A549 (cell line): Measurements from ENCODE around the gene UHRF2. TPM values are rescaled to one million over a fixed set of nuclear protein-coding genes. Genes with fewer than 3 reads are reported as not detected.

Experiments
- ATAC-seq, 2 experiments: fragments of 200-7000 bp in 1 of 2; fragments of >200 bp in 1 of 2; cut with Nextera tagmentation in 1 of 2; cut with Tn5 transposase in 1 of 2; 3 replicates each; pipeline versions ENCODE4 v1.8.0 to v1.9.1; 2018 to 2020; ENCODE audit warnings: mild to moderate bottlenecking in 1 of 2, moderate library complexity in 1 of 2
- CTCF ChIA-PET: fragments of 300-600 bp; sonication (Branson Sonifier 250); formaldehyde crosslinking; extraction: SDS; loops from one replicate; lab custom pipeline; 2021; ENCODE audit warnings: antibody characterized with exemption, inconsistent platforms; lab: Yijun Ruan, JAX
- POLR2A ChIA-PET: fragments of 350-600 bp; formaldehyde crosslinking; extraction: SDS; loops from one replicate; lab custom pipeline; 2021; ENCODE audit warnings: antibody characterized with exemption, inconsistent platforms; lab: Yijun Ruan, JAX
- DNase-seq, 2 experiments: peaks; one replicate each; pipeline versions ENCODE4 v3.0.0 to v3.0.0-alpha.2; 2011 to 2016; ENCODE audit warnings: low read depth in 1 of 2, low spot score in 1 of 2
- FAIRE-seq: peaks from 2 replicates; lab custom pipeline; 2011; peaks lifted over from hg19 to GRCh38; lab: Jason Lieb, UNC
- H3K27ac ChIP-seq, 2 experiments: fragments of >200 bp; sonication (Bioruptor Twin); formaldehyde crosslinking; 3 replicates each; pipeline ENCODE4 v1.5.1; 2016 to 2017
- H3K4me1 ChIP-seq: fragments of >200 bp; sonication (Bioruptor Twin); formaldehyde crosslinking; 3 replicates; pipeline ENCODE4 v1.6.1; 2016
- H3K4me2 ChIP-seq: fragments of >200 bp; sonication (Bioruptor Twin); formaldehyde crosslinking; 3 replicates; pipeline ENCODE4 v1.6.1; 2016
- H3K4me3 ChIP-seq: fragments of >200 bp; sonication (Bioruptor Twin); formaldehyde crosslinking; 3 replicates; pipeline ENCODE4 v1.5.1; 2016
- H3K9me3 ChIP-seq: fragments of >200 bp; sonication (Bioruptor Twin); formaldehyde crosslinking; 3 replicates; pipeline ENCODE4 v1.6.1; 2016
- CHD4 ChIP-seq: fragments of 200-600 bp; sonication (generic); IDR thresholded peaks from 2 replicates; pipeline ENCODE4 v1.6.1; 2016; ENCODE audit warnings: antibody characterized with exemption, mild to moderate bottlenecking, borderline replicate concordance
- E2F6 ChIP-seq: IDR thresholded peaks from 2 replicates; pipeline ENCODE4 v1.6.1; 2012; ENCODE audit warnings: low read depth, borderline replicate concordance
- EP300 ChIP-seq, 2 experiments: fragments of >200 bp; sonication (Bioruptor Twin); formaldehyde crosslinking; IDR thresholded peaks; 2 replicates in 1 of 2; 3 replicates in 1 of 2; pipeline ENCODE4 v1.6.1; 2016 to 2017
- HDAC2 ChIP-seq: fragments of 200-600 bp; sonication (generic); IDR thresholded peaks from 2 replicates; pipeline ENCODE4 v1.6.1; 2016
- HMGXB4 ChIP-seq: fragments of 250-450 bp; sonication (Bioruptor Pico); IDR thresholded peaks from 2 replicates; pipeline ENCODE4 v1.5.0; 2021; ENCODE audit warnings: mild to moderate bottlenecking, moderate library complexity, borderline replicate concordance
- PBX3 ChIP-seq: IDR thresholded peaks from 2 replicates; pipeline ENCODE4 v1.6.1; 2012
- PHF8 ChIP-seq: fragments of 200-600 bp; sonication (generic); IDR thresholded peaks from 2 replicates; pipeline ENCODE4 v1.6.1; 2016; ENCODE audit warnings: low read depth, mild to moderate bottlenecking, antibody characterized with exemption, moderate library complexity, borderline replicate concordance
- RAD21 ChIP-seq, 2 experiments: fragments of >200 bp in 1 of 2; sonication (Bioruptor Twin) in 1 of 2; formaldehyde crosslinking in 1 of 2; IDR thresholded peaks in 1 of 2; conservative IDR thresholded peaks in 1 of 2; 2 replicates in 1 of 2; 3 replicates in 1 of 2; pipeline ENCODE4 v1.6.1; 2012 to 2018; ENCODE audit warnings: inconsistent platforms in 1 of 2
- RNF2 ChIP-seq: fragments of 200-600 bp; sonication (generic); IDR thresholded peaks from 2 replicates; pipeline ENCODE4 v1.6.1; 2016; ENCODE audit warnings: low read depth, mild to moderate bottlenecking, antibody characterized with exemption, moderate library complexity, borderline replicate concordance
- TFCP2L1 ChIP-seq: fragments of 250-450 bp; sonication (Bioruptor Pico); IDR thresholded peaks from 2 replicates; pipeline ENCODE4 v1.5.0; 2021; ENCODE audit warnings: mild to moderate bottlenecking
- ZC3H11A ChIP-seq: fragments of 450-650 bp; IDR thresholded peaks from 2 replicates; pipeline ENCODE4 v1.6.1; 2014; ENCODE audit warnings: antibody characterized with exemption, mild to moderate bottlenecking
- ZFP36 ChIP-seq: fragments of 450-650 bp; IDR thresholded peaks from 2 replicates; pipeline ENCODE4 v1.6.1; 2014; ENCODE audit warnings: borderline replicate concordance; ENCODE audit not compliant: partially characterized antibody
- ZNF302 ChIP-seq: fragments of 250-450 bp; sonication (Bioruptor Pico); IDR thresholded peaks from 2 replicates; pipeline ENCODE4 v1.9.0; 2021; ENCODE audit warnings: inconsistent platforms, mild to moderate bottlenecking, moderate library complexity
- WGBS: methylation state at CpG from one replicate; pipeline ENCODE4 v1.1.6; 2017; ENCODE audit errors: missing lambda C conversion rate; 5-methylcytosine and 5-hydroxymethylcytosine counted together
- polyA plus RNA-seq, 4 experiments: library from polyadenylated mRNA; depleted of rRNA in 3 of 4; stranded (reverse); fragments of >200 nt; fragmentation: RNase III in 1 of 4; extraction: RNeasy Plus Mini Kit Qiagen cat#74134 plus additional on column Dnase treatment in 1 of 4; gene quantifications; 2 replicates in 3 of 4; 3 replicates in 1 of 4; pipeline ENCODE4 v1.2.3, GENCODE V29; 2011 to 2017

UHRF2 gene
- polyA plus RNA-seq, 2 of the 4 experiments (the other 2 are of a cell fraction) = 28.6 to 74.3 TPM

- peak in 1 of 2 experiments; percentile 46; a peak in 2 of 6 replicates for ATAC-seq
- TF ChIP-seq RAD21 (conservative IDR thresholded peaks at IDR 0.05 in 1 of 2, IDR thresholded peaks at IDR 0.05 in 1 of 2) (0 out of 5 replicates have a peak, but pooled peaks of 1 of the 2 experiments have one; percentile 4), HDAC2 (no peak)
- TF ChIP-seq, all 56 proteins: peak for 1
- DNase-seq = peak in 1 of 2 experiments; percentile 10
- H3K27ac ChIP-seq = no peak overlapping the region
- no peak overlapping the region for H3K4me3 ChIP-seq
- no peaks in the 10 kb centered on the region for H3K4me1 ChIP-seq
- 83% methylated on average over 1 of the region's 1 CpG for WGBS
- ChIA-PET POLR2A (no interaction called here), CTCF (interaction anchor here (0.8 to 1.7 kb wide), 4 partner anchors 12 to 80 kb away, joined by 3 to 6 read pairs (median 3); no protein-coding TSS in a partner anchor)
- FAIRE-seq = no peak
- no peak overlapping the region for H3K4me2 ChIP-seq
- no peaks in the 10 kb centered on the region for H3K9me3 ChIP-seq
Measured at GRCh38 chr9:6495466-6495865, 82.5 kb downstream of the UHRF2 start.

- FAIRE-seq = no peak
- ChIA-PET POLR2A (no interaction called here), CTCF (interaction anchor here (1.1 to 1.4 kb wide), 3 partner anchors 11 to 324 kb away, joined by 3 read pairs; no protein-coding TSS in a partner anchor)
- no peaks in the 10 kb centered on the region for H3K9me3 ChIP-seq
- DNase-seq = no peak
- H3K4me1 ChIP-seq = peaks cover 18% of the 10 kb centered on the region
- H3K27ac ChIP-seq = no peak overlapping the region
- no peak overlapping the region for H3K4me3 ChIP-seq
- TF ChIP-seq ZC3H11A (no peak), EP300 (IDR thresholded peaks at IDR 0.05) (no peak), PHF8 (no peak), ZFP36 (no peak), RNF2 (no peak)
- 92% methylated on average over 1 of the region's 1 CpG for WGBS
- H3K4me2 ChIP-seq = no peak overlapping the region
- no peak for ATAC-seq
Measured at GRCh38 chr9:6498982-6499381, 86.0 kb downstream of the UHRF2 start.

GRCh38 chr9:6501526-6502210 is 88.7 kb downstream of the UHRF2 start:
- POLR2A ChIA-PET = no interaction called here
- peak overlapping the region; percentile 42 for H3K4me2 ChIP-seq
- peak; percentile 61 for FAIRE-seq
- no peak overlapping the region for H3K4me3 ChIP-seq
- ATAC-seq = no peak
- CTCF ChIA-PET = interaction anchor here (0.6 to 1.0 kb wide), 2 partner anchors 10 to 198 kb away, joined by 3 read pairs; no protein-coding TSS in a partner anchor
- H3K4me1 ChIP-seq = peaks cover 18% of the 10 kb centered on the region
- WGBS = 89% methylated on average over 2 of the region's 2 CpGs
- no peaks in the 10 kb centered on the region for H3K9me3 ChIP-seq
- TF ChIP-seq CHD4 (no peak), ZNF302 (CRISPR knock-in tag) (no peak), HMGXB4 (CRISPR knock-in tag) (no peak), E2F6 (no peak)
- 0 out of 6 replicates have a peak overlapping the region, but pooled peaks of 1 of the 2 experiments have one; percentile 15 for H3K27ac ChIP-seq
- no peak for DNase-seq

- 45% methylated on average over 3 of the region's 3 CpGs for WGBS
- Histone ChIP-seq H3K4me2 (peak overlapping the region; percentile 42), H3K27ac (no peak overlapping the region), H3K4me1 (peaks cover 18% of the 10 kb centered on the region), H3K4me3 (no peak overlapping the region), H3K9me3 (no peaks in the 10 kb centered on the region)
- FAIRE-seq (peak; percentile 51), DNase-seq (peak in 1 of 2 experiments; percentile 31), ATAC-seq (peak; percentile 50 to 74; a peak in 4 of 6 replicates)
- TF ChIP-seq TFCP2L1 (CRISPR knock-in tag) (no peak), PBX3 (no peak)
- CTCF ChIA-PET = interaction anchor here (0.6 to 1.0 kb wide), 4 partner anchors 9 to 486 kb away, joined by 3 to 4 read pairs (median 3); no protein-coding TSS in a partner anchor
- POLR2A ChIA-PET = no interaction called here
Measured at GRCh38 chr9:6502399-6502798, 89.4 kb downstream of the UHRF2 start.
